B cell (primary cell): Measurements from ENCODE around the gene RUVBL2. TPM values are rescaled to one million over a fixed set of nuclear protein-coding genes. Genes with fewer than 3 reads are reported as not detected.
A peak's percentile ranks its signal among the peaks of the same experiment; 100 is the strongest.

Experiments used
- ATAC-seq: fragments of 200-7000 bp; cut with Tn5 transposase; one replicate; pipeline ENCODE4 v1.10.0; 2021; ENCODE audit warnings: low read depth, mild to moderate bottlenecking, moderate number of reproducible peaks, moderate library complexity
- CTCF ChIA-PET: fragments of 350-600 bp; sonication (Branson Sonifier 250); formaldehyde crosslinking; loops from one replicate; lab custom pipeline; 2021; ENCODE audit warnings: antibody characterized with exemption, inconsistent platforms; lab: Charles Lee
- POLR2A ChIA-PET: fragments of 350-600 bp; sonication (Branson Sonifier 250); formaldehyde crosslinking; loops from one replicate; lab custom pipeline; 2021; ENCODE audit warnings: antibody characterized with exemption; lab: Charles Lee
- DNase-seq: peaks from one replicate; pipeline ENCODE4 v3.0.0; 2013
- H2AFZ ChIP-seq: 2 replicates; pipeline ENCODE4 v1.6.1; 2012; ENCODE audit warnings: mild to moderate bottlenecking, low read depth, low read length; ENCODE audit not compliant: insufficient read depth, poor library complexity, severe bottlenecking
- H3K27ac ChIP-seq, 2 donors: 1 replicate in 1 of 2; 2 replicates in 1 of 2; pipeline ENCODE4 v1.5.1; 2012 to 2013; ENCODE audit warnings: low read length in 2 of 2, mild to moderate bottlenecking in 2 of 2, moderate library complexity in 1 of 2
- H3K27me3 ChIP-seq, 4 experiments: fragments of 200-600 bp in 1 of 4; sonication (generic) in 1 of 4; replicated peaks in 1 of 4; 1 replicate in 2 of 4; 2 replicates in 2 of 4; pipeline versions ENCODE4 v1.6.1 to v1.7.0; 2013 to 2016; ENCODE audit warnings: low read length in 3 of 4, mild to moderate bottlenecking in 2 of 4, mixed read lengths in 1 of 4, moderate library complexity in 1 of 4; ENCODE audit not compliant: insufficient read depth in 4 of 4, control insufficient read depth in 3 of 4; ENCODE audit errors: control extremely low read depth in 1 of 4
- H3K36me3 ChIP-seq, 2 experiments: replicated peaks in 1 of 2; 1 replicate in 1 of 2; 2 replicates in 1 of 2; pipeline versions ENCODE4 v1.6.1 to v1.7.1; 2013; ENCODE audit warnings: low read length in 1 of 2; ENCODE audit not compliant: insufficient read depth in 2 of 2, control insufficient read depth in 1 of 2; ENCODE audit errors: control extremely low read depth in 1 of 2, extremely low read depth in 1 of 2
- H3K4me1 ChIP-seq, 2 donors: fragments of 200-600 bp in 1 of 2; sonication (generic) in 1 of 2; 1 replicate in 1 of 2; 2 replicates in 1 of 2; pipeline versions ENCODE4 v1.5.1 to v1.6.1; 2013 to 2017; ENCODE audit warnings: low read length in 2 of 2; ENCODE audit not compliant: control insufficient read depth in 2 of 2, insufficient read depth in 2 of 2
- H3K4me2 ChIP-seq: replicated peaks from 2 replicates; pipeline ENCODE3; 2012; ENCODE audit warnings: mild to moderate bottlenecking, low read depth, low read length; ENCODE audit not compliant: poor library complexity, severe bottlenecking
- H3K4me3 ChIP-seq, 5 experiments: fragments of 200-600 bp in 1 of 5; sonication (generic) in 1 of 5; 1 replicate in 3 of 5; 2 replicates in 2 of 5; pipeline versions ENCODE4 v1.5.1 to v1.7.0; 2011 to 2016; ENCODE audit warnings: low read length in 4 of 5, mild to moderate bottlenecking in 4 of 5, low read depth in 2 of 5, control low read depth in 1 of 5, moderate library complexity in 1 of 5; ENCODE audit not compliant: insufficient read depth in 1 of 5; ENCODE audit errors: control extremely low read depth in 1 of 5, extremely low read depth in 1 of 5
- H3K79me2 ChIP-seq: fragments of 200-600 bp; sonication (generic); one replicate; pipeline ENCODE4 v1.6.0; 2016; ENCODE audit warnings: low read length; ENCODE audit not compliant: control insufficient read depth, insufficient read depth
- H3K9ac ChIP-seq: fragments of 200-600 bp; sonication (generic); 2 replicates; pipeline ENCODE4 v1.6.1; 2017; ENCODE audit warnings: mild to moderate bottlenecking, low read length, moderate library complexity
- H3K9me3 ChIP-seq, 3 donors: one replicate each; pipeline versions ENCODE4 v1.6.1 to v1.7.1; 2013; ENCODE audit warnings: low read length in 2 of 3; ENCODE audit not compliant: control insufficient read depth in 2 of 3, insufficient read depth in 1 of 3; ENCODE audit errors: control extremely low read depth in 1 of 3
- H4K20me1 ChIP-seq: 2 replicates; pipeline ENCODE4 v1.6.0; 2012; ENCODE audit warnings: mild to moderate bottlenecking, low read length; ENCODE audit not compliant: insufficient read depth, control insufficient read depth, poor library complexity, severe bottlenecking
- H3K27ac Mint-ChIP-seq: one replicate; pipeline ENCODE4 v1.8.0; 2021; ENCODE audit warnings: mixed read lengths
- H3K27me3 Mint-ChIP-seq: one replicate; pipeline ENCODE4 v1.8.0; 2021; ENCODE audit warnings: mixed read lengths
- H3K4me1 Mint-ChIP-seq: one replicate; pipeline ENCODE4 v1.8.0; 2021; ENCODE audit warnings: mixed read lengths
- H3K4me3 Mint-ChIP-seq: one replicate; pipeline ENCODE4 v1.8.0; 2021; ENCODE audit warnings: mixed read lengths
- H3K9me3 Mint-ChIP-seq: one replicate; pipeline ENCODE4 v1.8.0; 2022; ENCODE audit warnings: mixed read lengths; ENCODE audit not compliant: insufficient read depth
- EZH2 ChIP-seq: IDR thresholded peaks from 2 replicates; pipeline ENCODE4 v1.6.1; 2012; ENCODE audit warnings: borderline replicate concordance, low read depth, mild to moderate bottlenecking, moderate library complexity, low read length; ENCODE audit not compliant: insufficient read depth, poor library complexity, severe bottlenecking
- WGBS: methylation state at CpG from one replicate; pipeline ENCODE4 v1.1.5; 2013; ENCODE audit warnings: missing lambda C conversion rate; ENCODE audit not compliant: insufficient coverage; 5-methylcytosine and 5-hydroxymethylcytosine counted together
- intact Hi-C: fragments of 100-400 bp; cut with micrococcal nuclease; formaldehyde crosslinking; loops from one replicate; pipeline ENCODE4 v1.10.0; 2022
- polyA plus RNA-seq: library from polyadenylated mRNA; depleted of rRNA; stranded (reverse); fragments of >200 nt; gene quantifications from 2 replicates; pipeline ENCODE4 v1.2.3, GENCODE V29; 2012
- total RNA-seq, 2 donors: library from RNA; stranded (reverse); fragments of 120-200 nt in 1 of 2; gene quantifications; 1 replicate in 1 of 2; 2 replicates in 1 of 2; pipeline versions ENCODE4 v1.2.3 to v1.2.4, GENCODE V29; 2013 to 2022
- TF ChIP-seq, protein P1 (sequence below): fragments of 200-600 bp; IDR thresholded peaks from one replicate; pipeline ENCODE4 v1.8.0; 2022; ENCODE audit warnings: antibody characterized with exemption, mild to moderate bottlenecking

Gene RUVBL2
- total and polyA plus RNA-seq, 2 donors (not counting 1 experiment from before 2014, with no cell fraction given) = 36.1 to 57.4 TPM

DNA sequence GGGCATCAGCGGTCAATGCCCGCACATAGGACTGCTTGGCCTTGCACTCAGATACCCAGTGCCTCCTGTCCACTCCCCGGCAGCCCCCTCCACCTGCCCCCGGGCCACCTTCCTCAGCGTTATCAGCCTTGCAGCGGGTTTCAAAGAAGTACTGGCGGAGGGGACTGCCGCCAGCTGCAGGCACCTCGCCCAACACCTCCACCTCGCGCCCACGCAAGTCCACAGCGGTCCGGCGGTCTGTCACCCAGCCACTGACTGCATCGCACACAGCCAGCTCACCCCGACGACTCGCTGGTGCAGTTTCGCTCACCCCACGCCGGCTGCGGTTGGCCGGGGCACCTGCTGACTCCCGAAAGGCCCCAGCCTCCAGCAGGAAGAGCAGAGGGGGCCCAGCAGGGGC is 67.8 kb downstream of the RUVBL2 start:
- no peak overlapping the region for H3K27ac Mint-ChIP-seq
- POLR2A ChIA-PET = no interaction called here
- 41% methylated on average over 25 of the region's 25 CpGs for WGBS

DNA sequence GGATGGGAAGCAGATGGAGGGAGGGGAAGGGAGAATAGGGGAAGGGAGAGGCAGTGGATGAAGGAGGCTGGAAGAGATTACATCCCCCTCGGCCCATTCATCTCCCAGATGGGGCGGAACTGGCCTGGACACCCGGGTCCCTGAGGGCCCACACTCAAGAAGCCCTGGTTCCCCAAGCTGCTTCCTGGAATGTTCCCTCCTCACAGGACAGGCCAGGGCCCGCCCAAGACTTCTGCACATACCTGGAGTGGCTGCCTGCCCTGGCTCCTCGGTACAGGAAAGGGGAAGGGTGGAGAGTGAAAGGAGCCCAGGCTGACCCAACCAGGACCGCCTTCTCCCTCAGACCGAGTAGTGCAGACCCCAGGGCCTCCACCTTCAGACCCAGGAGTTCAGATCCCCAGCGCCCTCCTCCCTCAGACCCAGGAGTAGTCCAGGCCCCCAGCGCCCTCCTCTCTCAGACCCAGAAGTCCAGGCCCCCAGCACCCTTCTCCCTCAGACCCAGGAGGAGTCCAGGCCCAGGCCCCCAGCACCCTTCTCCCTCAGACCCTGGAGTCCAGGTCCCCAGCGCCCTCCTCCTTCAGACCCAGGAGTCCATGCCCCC is 70.4 kb downstream of the RUVBL2 start:
- CTCF ChIA-PET = no interaction called here
- DNase-seq (no peak), ATAC-seq (no peak)
- no peaks in the 10 kb centered on the region for H3K9me3 Mint-ChIP-seq
- intact Hi-C loops = no loop called here
- peaks cover 0 to 5% of the 10 kb centered on the region in 2 donors for H3K4me1 ChIP-seq
- no peaks in the 10 kb centered on the region for H3K36me3 ChIP-seq
- no peak overlapping the region for H3K4me3 Mint-ChIP-seq
- H3K4me3 ChIP-seq = no peak overlapping the region
- 61% methylated on average over 5 of the region's 10 CpGs for WGBS
- H3K4me1 Mint-ChIP-seq = peaks cover 4% of the 10 kb centered on the region
- H3K27me3 Mint-ChIP-seq = peaks cover 47% of the 10 kb centered on the region
- H4K20me1 ChIP-seq = no peaks in the 10 kb centered on the region
- H3K79me2 ChIP-seq = no peaks in the 10 kb centered on the region
- peaks cover 0 to 58% (median 20%) of the 10 kb centered on the region in 4 experiments for H3K27me3 ChIP-seq
- H3K27ac ChIP-seq = no peak overlapping the region
- H3K4me2 ChIP-seq = peak overlapping the region; percentile 49
- TF ChIP-seq EZH2 = no peak
- TF ChIP-seq, protein P1, sequence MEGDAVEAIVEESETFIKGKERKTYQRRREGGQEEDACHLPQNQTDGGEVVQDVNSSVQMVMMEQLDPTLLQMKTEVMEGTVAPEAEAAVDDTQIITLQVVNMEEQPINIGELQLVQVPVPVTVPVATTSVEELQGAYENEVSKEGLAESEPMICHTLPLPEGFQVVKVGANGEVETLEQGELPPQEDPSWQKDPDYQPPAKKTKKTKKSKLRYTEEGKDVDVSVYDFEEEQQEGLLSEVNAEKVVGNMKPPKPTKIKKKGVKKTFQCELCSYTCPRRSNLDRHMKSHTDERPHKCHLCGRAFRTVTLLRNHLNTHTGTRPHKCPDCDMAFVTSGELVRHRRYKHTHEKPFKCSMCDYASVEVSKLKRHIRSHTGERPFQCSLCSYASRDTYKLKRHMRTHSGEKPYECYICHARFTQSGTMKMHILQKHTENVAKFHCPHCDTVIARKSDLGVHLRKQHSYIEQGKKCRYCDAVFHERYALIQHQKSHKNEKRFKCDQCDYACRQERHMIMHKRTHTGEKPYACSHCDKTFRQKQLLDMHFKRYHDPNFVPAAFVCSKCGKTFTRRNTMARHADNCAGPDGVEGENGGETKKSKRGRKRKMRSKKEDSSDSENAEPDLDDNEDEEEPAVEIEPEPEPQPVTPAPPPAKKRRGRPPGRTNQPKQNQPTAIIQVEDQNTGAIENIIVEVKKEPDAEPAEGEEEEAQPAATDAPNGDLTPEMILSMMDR = no peak
- H2AFZ ChIP-seq = no peak overlapping the region
- H3K27ac Mint-ChIP-seq = no peak overlapping the region
- POLR2A ChIA-PET = interaction anchor here (0.5 kb wide), 1 partner anchor 636 kb away, joined by 3 read pairs; no protein-coding TSS in a partner anchor
- peaks cover 0 to 9% (median 0%) of the 10 kb centered on the region in 3 donors for H3K9me3 ChIP-seq
- no peak overlapping the region for H3K9ac ChIP-seq

More for the DNA sequence above, 67.8 kb downstream of the RUVBL2 start:
- H3K4me3 ChIP-seq = no peak overlapping the region
- peaks cover 41% of the 10 kb centered on the region for H3K27me3 Mint-ChIP-seq
- no peak for DNase-seq
- H3K9me3 Mint-ChIP-seq = no peaks in the 10 kb centered on the region
- no peaks in the 10 kb centered on the region for H4K20me1 ChIP-seq
- H3K4me1 ChIP-seq = peaks cover 17 to 20% of the 10 kb centered on the region in 2 donors
- peaks cover 19% of the 10 kb centered on the region for H3K4me1 Mint-ChIP-seq
- H3K27ac ChIP-seq = no peak overlapping the region
- intact Hi-C loops = no loop called here
- H3K9me3 ChIP-seq = peaks cover 0 to 27% (median 0%) of the 10 kb centered on the region in 3 donors
- H3K27me3 ChIP-seq = peaks cover 0 to 68% (median 30%) of the 10 kb centered on the region in 4 experiments
- no peak overlapping the region for H3K9ac ChIP-seq
- H3K36me3 ChIP-seq = no peaks in the 10 kb centered on the region
- CTCF ChIA-PET = interaction anchor here (0.5 to 0.6 kb wide), 3 partner anchors 27 to 656 kb away, joined by 3 to 5 read pairs (median 3); no protein-coding TSS in a partner anchor
- H3K79me2 ChIP-seq = no peaks in the 10 kb centered on the region
- ATAC-seq = no peak
- no peak overlapping the region for H2AFZ ChIP-seq
- H3K4me3 Mint-ChIP-seq = no peak overlapping the region
- H3K4me2 ChIP-seq = no peak overlapping the region
- TF ChIP-seq, protein P1 = no peak
